Fibroblast of villous mesenchyme (primary cell): ENCODE results near the gene CYP4F22. TPM values are rescaled to one million over a fixed set of nuclear protein-coding genes. Genes with fewer than 3 reads are reported as not detected.

Experiments
- DNase-seq: peaks from one replicate; pipeline ENCODE4 v3.0.0-alpha.2; 2010; ENCODE audit warnings: low read depth
- H3K4me3 ChIP-seq: 2 replicates; pipeline ENCODE4 v1.5.1; 2011; ENCODE audit warnings: low read depth, mild to moderate bottlenecking, low read length
- total RNA-seq: library from RNA; depleted of rRNA; stranded (reverse); fragments of >200 nt; gene quantifications from 2 replicates; pipeline ENCODE4 v1.2.3, GENCODE V29; 2012
- TF ChIP-seq, protein P1 (sequence below): IDR thresholded peaks from 2 replicates; pipeline ENCODE4 v1.5.1; 2012; ENCODE audit warnings: low read depth, mild to moderate bottlenecking, low read length; ENCODE audit not compliant: insufficient read depth

Gene CYP4F22
- total RNA-seq, 1 donor: not detected

DNA sequence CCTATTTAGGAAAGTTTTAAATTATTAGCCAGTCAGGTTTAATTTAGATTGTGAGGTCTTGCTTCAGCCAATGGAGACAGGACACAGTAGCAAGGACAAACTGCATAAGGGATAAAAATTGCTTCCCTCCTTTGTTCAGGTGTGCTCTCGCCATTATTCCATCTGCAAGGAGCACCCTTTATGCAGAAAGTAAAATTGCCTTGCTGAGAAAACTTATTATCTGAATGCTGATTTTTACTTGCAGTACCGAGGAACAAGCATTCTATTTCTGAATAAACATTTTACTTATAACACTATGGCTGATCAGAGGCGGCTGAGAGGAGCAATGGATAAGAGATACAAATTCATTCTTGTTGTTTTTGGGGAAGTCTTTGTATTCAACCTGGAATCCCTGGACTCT is 8.0 kb downstream of the CYP4F22 start:
- H3K4me3 ChIP-seq: no peak overlapping the region
- no peak for DNase-seq
- TF ChIP-seq, protein P1, sequence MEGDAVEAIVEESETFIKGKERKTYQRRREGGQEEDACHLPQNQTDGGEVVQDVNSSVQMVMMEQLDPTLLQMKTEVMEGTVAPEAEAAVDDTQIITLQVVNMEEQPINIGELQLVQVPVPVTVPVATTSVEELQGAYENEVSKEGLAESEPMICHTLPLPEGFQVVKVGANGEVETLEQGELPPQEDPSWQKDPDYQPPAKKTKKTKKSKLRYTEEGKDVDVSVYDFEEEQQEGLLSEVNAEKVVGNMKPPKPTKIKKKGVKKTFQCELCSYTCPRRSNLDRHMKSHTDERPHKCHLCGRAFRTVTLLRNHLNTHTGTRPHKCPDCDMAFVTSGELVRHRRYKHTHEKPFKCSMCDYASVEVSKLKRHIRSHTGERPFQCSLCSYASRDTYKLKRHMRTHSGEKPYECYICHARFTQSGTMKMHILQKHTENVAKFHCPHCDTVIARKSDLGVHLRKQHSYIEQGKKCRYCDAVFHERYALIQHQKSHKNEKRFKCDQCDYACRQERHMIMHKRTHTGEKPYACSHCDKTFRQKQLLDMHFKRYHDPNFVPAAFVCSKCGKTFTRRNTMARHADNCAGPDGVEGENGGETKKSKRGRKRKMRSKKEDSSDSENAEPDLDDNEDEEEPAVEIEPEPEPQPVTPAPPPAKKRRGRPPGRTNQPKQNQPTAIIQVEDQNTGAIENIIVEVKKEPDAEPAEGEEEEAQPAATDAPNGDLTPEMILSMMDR: no peak

DNA sequence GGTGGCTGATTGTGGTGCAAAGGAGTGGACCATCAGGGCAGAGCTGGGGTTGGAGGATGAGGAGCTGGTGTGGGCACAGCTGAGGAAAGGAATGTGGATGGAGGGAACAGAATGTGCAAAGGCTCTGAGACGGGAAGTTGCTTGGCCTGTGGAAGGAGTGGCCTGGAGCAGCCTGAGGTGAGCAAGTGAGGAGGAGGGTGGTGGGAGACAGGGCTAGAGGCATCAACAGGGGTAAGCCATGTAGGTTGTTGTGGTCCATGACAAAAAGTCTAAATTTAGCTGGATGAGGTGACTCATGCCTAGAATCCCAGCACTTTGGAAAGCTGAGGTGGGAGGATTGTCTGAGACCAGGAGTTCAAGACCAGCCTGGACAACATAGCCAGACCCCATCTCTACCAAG is 9.5 kb downstream of the CYP4F22 start:
- H3K4me3 ChIP-seq: no peak overlapping the region
- TF ChIP-seq, protein P1: no peak

DNA sequence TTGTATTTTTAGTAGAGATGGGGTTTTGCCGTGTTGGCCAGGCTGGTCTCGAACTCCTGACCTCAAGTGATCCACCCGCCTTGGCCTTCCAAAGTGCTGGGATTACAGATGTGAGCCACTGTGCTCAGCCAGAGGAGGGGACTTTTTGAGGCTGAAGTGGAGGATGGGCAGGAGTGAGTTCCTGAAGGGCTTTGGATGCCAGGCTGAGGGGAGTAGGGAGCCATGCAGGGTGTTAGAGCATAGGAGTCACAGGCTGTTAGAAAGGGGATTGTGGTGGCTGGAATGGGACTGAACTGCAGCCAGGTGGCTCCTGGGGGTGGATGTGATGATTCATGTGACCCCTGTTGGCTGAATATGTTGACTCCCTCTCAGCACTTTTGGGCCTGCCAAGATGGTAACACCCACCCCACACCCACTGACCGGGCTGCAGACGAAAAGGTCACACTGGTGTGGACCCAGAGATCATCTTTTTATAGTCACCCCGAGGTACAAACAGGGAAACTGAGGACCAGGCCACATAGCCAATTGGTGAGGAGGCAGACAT is 11.2 kb downstream of the CYP4F22 start:
- TF ChIP-seq, protein P1: no peak
- no peak for DNase-seq
- H3K4me3 ChIP-seq: no peak overlapping the region

More for the DNA sequence above, 9.5 kb downstream of the CYP4F22 start:
- DNase-seq: no peak

DNA sequence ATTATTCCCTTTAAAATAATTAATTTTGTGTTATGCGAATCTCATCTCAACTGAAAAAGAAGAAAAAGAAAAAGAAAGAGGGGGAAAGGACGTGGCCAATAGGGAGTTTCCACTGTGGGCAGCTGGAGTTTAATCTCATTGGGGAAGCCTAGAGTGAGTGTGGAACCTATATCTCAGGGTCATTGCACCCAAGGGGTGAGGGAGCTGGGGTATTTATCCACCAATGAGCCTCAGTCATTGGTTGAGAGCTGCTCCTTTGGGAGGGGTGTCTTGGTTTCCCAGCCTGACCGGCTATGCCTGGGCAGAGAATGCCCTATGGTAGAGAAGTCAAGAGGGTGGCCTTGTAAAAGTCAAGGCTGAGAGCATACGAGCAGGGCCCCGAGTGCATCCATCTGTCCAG is 16.5 kb downstream of the CYP4F22 start:
- no peak for DNase-seq
- TF ChIP-seq, protein P1: no peak
- no peak overlapping the region for H3K4me3 ChIP-seq

DNA sequence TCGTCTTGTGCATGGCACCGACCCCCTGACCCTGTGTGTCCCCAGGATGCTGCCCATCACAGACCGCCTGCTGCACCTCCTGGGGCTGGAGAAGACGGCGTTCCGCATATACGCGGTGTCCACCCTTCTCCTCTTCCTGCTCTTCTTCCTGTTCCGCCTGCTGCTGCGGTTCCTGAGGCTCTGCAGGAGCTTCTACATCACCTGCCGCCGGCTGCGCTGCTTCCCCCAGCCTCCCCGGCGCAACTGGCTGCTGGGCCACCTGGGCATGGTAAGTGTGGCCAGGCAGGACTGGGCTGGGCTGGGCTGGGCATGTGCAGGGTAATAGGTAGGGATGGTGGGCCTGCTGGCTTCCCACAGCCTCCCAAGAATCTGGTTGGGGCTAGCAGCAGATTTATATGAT is 17.0 kb downstream of the CYP4F22 start:
- TF ChIP-seq, protein P1: no peak
- H3K4me3 ChIP-seq: no peak overlapping the region
- DNase-seq: no peak

DNA sequence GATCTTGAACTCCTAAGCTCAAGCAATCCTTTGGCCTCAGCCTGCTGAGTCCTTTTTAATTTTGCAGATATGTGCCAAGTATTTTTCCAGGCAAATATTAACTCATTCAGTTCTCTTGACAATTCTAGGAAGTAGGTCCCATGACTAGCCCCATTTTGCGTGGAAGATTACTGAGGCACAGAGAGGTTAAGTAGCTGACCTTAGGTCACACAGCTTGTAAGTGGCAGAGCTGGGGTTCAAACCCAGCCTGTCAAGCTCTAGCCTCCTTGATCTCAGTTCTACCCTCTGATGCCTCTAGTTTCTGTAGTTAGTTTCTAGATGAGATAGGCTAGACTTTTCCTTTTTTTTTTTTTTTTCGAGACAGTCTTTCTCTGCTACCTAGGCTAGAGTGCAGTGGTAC is 18.1 kb downstream of the CYP4F22 start:
- no peak overlapping the region for H3K4me3 ChIP-seq
- TF ChIP-seq, protein P1: no peak
- no peak for DNase-seq

DNA sequence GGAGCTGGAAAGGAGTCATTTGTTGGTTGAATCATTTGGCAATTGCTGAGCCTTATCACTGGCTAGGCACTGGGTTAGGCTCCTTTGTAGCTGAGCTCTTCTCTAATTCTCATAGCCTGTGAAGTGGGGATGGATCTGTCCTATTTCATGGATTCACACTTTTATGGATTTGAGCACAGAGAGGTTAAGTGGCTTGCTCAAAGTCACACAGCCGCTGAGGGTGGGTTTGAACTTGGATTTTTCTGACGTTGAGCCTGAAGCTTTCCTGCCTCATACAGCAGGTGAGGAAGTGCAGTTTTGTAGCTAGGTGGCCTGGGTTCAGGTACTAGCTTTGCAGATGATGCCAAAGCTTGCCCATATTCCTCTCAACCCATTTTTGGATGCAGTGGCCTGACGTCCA is 19.4 kb downstream of the CYP4F22 start:
- DNase-seq: no peak
- TF ChIP-seq, protein P1: no peak
- H3K4me3 ChIP-seq: no peak overlapping the region
